GM12892 (cell line): ENCODE results near the gene PCDHAC1.

ENCODE experiments used
- DNase-seq: peaks from one replicate; pipeline ENCODE4 v3.0.0; 2011; ENCODE audit not compliant: insufficient read length
- FAIRE-seq: peaks from 2 replicates; lab custom pipeline; 2011; peaks lifted over from hg19 to GRCh38; lab: Jason Lieb, UNC
- POLR2A ChIP-seq: IDR thresholded peaks from 2 replicates; pipeline ENCODE4 v1.6.1; 2011; ENCODE audit warnings: low read depth, low read length, control low read depth
- POLR2AphosphoS5 ChIP-seq: IDR thresholded peaks from 2 replicates; pipeline ENCODE4 v1.6.1; 2011; ENCODE audit warnings: low read depth, low read length, control low read depth
- TAF1 ChIP-seq: IDR thresholded peaks from 2 replicates; pipeline ENCODE4 v1.6.1; 2011; ENCODE audit warnings: low read depth, mild to moderate bottlenecking, control low read depth, low read length, borderline replicate concordance

PCDHAC1 gene

GRCh38 chr5:140978260-140978659 is 52.2 kb downstream of the PCDHAC1 start:
- no peak for FAIRE-seq
- TF ChIP-seq POLR2A (no peak), POLR2AphosphoS5 (no peak), TAF1 (no peak)
- no peak for DNase-seq

- DNase-seq: no peak
- TF ChIP-seq TAF1 (no peak), POLR2AphosphoS5 (no peak), POLR2A (no peak)
- no peak for FAIRE-seq
These were observed 52.9 kb downstream of the PCDHAC1 start for GRCh38 chr5:140978983-140979382.
